ENCODE data around the gene RAB15.

RAB15 gene

GRCh38 chr14:65002586-65003210 lies 30.6 kb upstream of the RAB15 start:
- no peak for DNase-seq (ENCODE audit: low read depth, low spot score)
- Histone ChIP-seq H3K4me3 (ENCODE audit: low read length) (no peak overlapping the region), H3K27me3 (ENCODE audit: control insufficient read depth, insufficient read depth, low read length) (no peaks in the 10 kb centered on the region), H3K27ac (ENCODE audit: low read length) (no peak overlapping the region), H3K9me3 (ENCODE audit: control insufficient read depth, insufficient read depth, low read length) (no peaks in the 10 kb centered on the region), H3K4me1 (ENCODE audit: control insufficient read depth, insufficient read depth, low read length) (no peaks in the 10 kb centered on the region), H3K36me3 (ENCODE audit: control insufficient read depth, insufficient read depth, low read length) (no peaks in the 10 kb centered on the region)
- 100% methylated on average over 1 of the region's 6 CpGs for WGBS (ENCODE audit: insufficient coverage, insufficient read length)

- H3K27me3 ChIP-seq (ENCODE audit: control insufficient read depth, insufficient read depth, low read length): no peaks in the 10 kb centered on the region
- WGBS (ENCODE audit: insufficient coverage, insufficient read length): no CpG with 5 or more reads among the region's 6 CpGs
- H3K4me1 ChIP-seq (ENCODE audit: control insufficient read depth, insufficient read depth, low read length): no peaks in the 10 kb centered on the region
- no peaks in the 10 kb centered on the region for H3K36me3 ChIP-seq (ENCODE audit: control insufficient read depth, insufficient read depth, low read length)
- H3K27ac ChIP-seq (ENCODE audit: low read length): no peak overlapping the region
- H3K4me3 ChIP-seq (ENCODE audit: low read length): no peak overlapping the region
- DNase-seq (ENCODE audit: low read depth, low spot score): no peak
- H3K9me3 ChIP-seq (ENCODE audit: control insufficient read depth, insufficient read depth, low read length): no peaks in the 10 kb centered on the region
Observed at GRCh38 chr14:65001723-65002122, 29.6 kb upstream of the RAB15 start.

GRCh38 chr14:65000898-65001591 lies 28.9 kb upstream of the RAB15 start:
- Histone ChIP-seq H3K36me3 (ENCODE audit: control insufficient read depth, insufficient read depth, low read length) (no peaks in the 10 kb centered on the region), H3K4me1 (ENCODE audit: control insufficient read depth, insufficient read depth, low read length) (no peaks in the 10 kb centered on the region), H3K4me3 (ENCODE audit: low read length) (no peak overlapping the region), H3K27ac (ENCODE audit: low read length) (no peak overlapping the region), H3K9me3 (ENCODE audit: control insufficient read depth, insufficient read depth, low read length) (no peaks in the 10 kb centered on the region), H3K27me3 (ENCODE audit: control insufficient read depth, insufficient read depth, low read length) (no peaks in the 10 kb centered on the region)
- no peak for DNase-seq (ENCODE audit: low read depth, low spot score)
- WGBS (ENCODE audit: insufficient coverage, insufficient read length): no CpG with 5 or more reads among the region's 6 CpGs

- Histone ChIP-seq H3K4me1 (ENCODE audit: control insufficient read depth, insufficient read depth, low read length) (no peaks in the 10 kb centered on the region), H3K27ac (ENCODE audit: low read length) (no peak overlapping the region)
Observed at GRCh38 chr14:64998455-64998931, 26.4 kb upstream of the RAB15 start.

GRCh38 chr14:64997108-64997794 lies 25.1 kb upstream of the RAB15 start:
- no peak overlapping the region for H3K27ac ChIP-seq (ENCODE audit: low read length)

More at GRCh38 chr14:64998455-64998931, 26.4 kb upstream of the RAB15 start:
- no peaks in the 10 kb centered on the region for H3K27me3 ChIP-seq (ENCODE audit: control insufficient read depth, insufficient read depth, low read length)
- no peaks in the 10 kb centered on the region for H3K9me3 ChIP-seq (ENCODE audit: control insufficient read depth, insufficient read depth, low read length)
- H3K4me3 ChIP-seq (ENCODE audit: low read length): no peak overlapping the region
- DNase-seq (ENCODE audit: low read depth, low spot score): no peak
- no peaks in the 10 kb centered on the region for H3K36me3 ChIP-seq (ENCODE audit: control insufficient read depth, insufficient read depth, low read length)

GRCh38 chr14:64995291-64995690 lies 23.2 kb upstream of the RAB15 start:
- DNase-seq (ENCODE audit: low read depth, low spot score): no peak
- Histone ChIP-seq H3K27me3 (ENCODE audit: control insufficient read depth, insufficient read depth, low read length) (no peaks in the 10 kb centered on the region), H3K4me3 (ENCODE audit: low read length) (no peak overlapping the region), H3K36me3 (ENCODE audit: control insufficient read depth, insufficient read depth, low read length) (no peaks in the 10 kb centered on the region), H3K27ac (ENCODE audit: low read length) (no peak overlapping the region), H3K9me3 (ENCODE audit: control insufficient read depth, insufficient read depth, low read length) (no peaks in the 10 kb centered on the region), H3K4me1 (ENCODE audit: control insufficient read depth, insufficient read depth, low read length) (no peaks in the 10 kb centered on the region)
- WGBS (ENCODE audit: insufficient coverage, insufficient read length): no CpG with 5 or more reads among the region's 3 CpGs

More at GRCh38 chr14:64997108-64997794, 25.1 kb upstream of the RAB15 start:
- no peaks in the 10 kb centered on the region for H3K36me3 ChIP-seq (ENCODE audit: control insufficient read depth, insufficient read depth, low read length)
- H3K27me3 ChIP-seq (ENCODE audit: control insufficient read depth, insufficient read depth, low read length): no peaks in the 10 kb centered on the region
- H3K9me3 ChIP-seq (ENCODE audit: control insufficient read depth, insufficient read depth, low read length): no peaks in the 10 kb centered on the region
- H3K4me1 ChIP-seq (ENCODE audit: control insufficient read depth, insufficient read depth, low read length): no peaks in the 10 kb centered on the region
- DNase-seq (ENCODE audit: low read depth, low spot score): no peak
- H3K4me3 ChIP-seq (ENCODE audit: low read length): no peak overlapping the region
- WGBS (ENCODE audit: insufficient coverage, insufficient read length): no CpG with 5 or more reads among the region's 7 CpGs

GRCh38 chr14:64994540-64994939 lies 22.4 kb upstream of the RAB15 start:
- DNase-seq (ENCODE audit: low read depth, low spot score): no peak
- Histone ChIP-seq H3K27ac (ENCODE audit: low read length) (no peak overlapping the region), H3K36me3 (ENCODE audit: control insufficient read depth, insufficient read depth, low read length) (no peaks in the 10 kb centered on the region), H3K4me3 (ENCODE audit: low read length) (no peak overlapping the region), H3K9me3 (ENCODE audit: control insufficient read depth, insufficient read depth, low read length) (no peaks in the 10 kb centered on the region), H3K4me1 (ENCODE audit: control insufficient read depth, insufficient read depth, low read length) (no peaks in the 10 kb centered on the region), H3K27me3 (ENCODE audit: control insufficient read depth, insufficient read depth, low read length) (no peaks in the 10 kb centered on the region)
- WGBS (ENCODE audit: insufficient coverage, insufficient read length): 100% methylated on average over 2 of the region's 2 CpGs

- Histone ChIP-seq H3K27ac (ENCODE audit: low read length) (no peak overlapping the region), H3K27me3 (ENCODE audit: control insufficient read depth, insufficient read depth, low read length) (no peaks in the 10 kb centered on the region), H3K4me1 (ENCODE audit: control insufficient read depth, insufficient read depth, low read length) (no peaks in the 10 kb centered on the region), H3K36me3 (ENCODE audit: control insufficient read depth, insufficient read depth, low read length) (no peaks in the 10 kb centered on the region), H3K9me3 (ENCODE audit: control insufficient read depth, insufficient read depth, low read length) (no peaks in the 10 kb centered on the region), H3K4me3 (ENCODE audit: low read length) (no peak overlapping the region)
- DNase-seq (ENCODE audit: low read depth, low spot score): no peak
- no CpG with 5 or more reads among the region's 3 CpGs for WGBS (ENCODE audit: insufficient coverage, insufficient read length)
Observed at GRCh38 chr14:64993266-64993930, 21.3 kb upstream of the RAB15 start.

GRCh38 chr14:64992328-64992885 lies 20.3 kb upstream of the RAB15 start:
- no CpG with 5 or more reads among the region's 5 CpGs for WGBS (ENCODE audit: insufficient coverage, insufficient read length)
- Histone ChIP-seq H3K9me3 (ENCODE audit: control insufficient read depth, insufficient read depth, low read length) (no peaks in the 10 kb centered on the region), H3K27ac (ENCODE audit: low read length) (no peak overlapping the region), H3K4me3 (ENCODE audit: low read length) (no peak overlapping the region), H3K4me1 (ENCODE audit: control insufficient read depth, insufficient read depth, low read length) (no peaks in the 10 kb centered on the region), H3K36me3 (ENCODE audit: control insufficient read depth, insufficient read depth, low read length) (no peaks in the 10 kb centered on the region), H3K27me3 (ENCODE audit: control insufficient read depth, insufficient read depth, low read length) (no peaks in the 10 kb centered on the region)
- no peak for DNase-seq (ENCODE audit: low read depth, low spot score)

- Histone ChIP-seq H3K4me1 (ENCODE audit: control insufficient read depth, insufficient read depth, low read length) (no peaks in the 10 kb centered on the region), H3K27me3 (ENCODE audit: control insufficient read depth, insufficient read depth, low read length) (no peaks in the 10 kb centered on the region), H3K36me3 (ENCODE audit: control insufficient read depth, insufficient read depth, low read length) (no peaks in the 10 kb centered on the region), H3K9me3 (ENCODE audit: control insufficient read depth, insufficient read depth, low read length) (no peaks in the 10 kb centered on the region), H3K4me3 (ENCODE audit: low read length) (no peak overlapping the region), H3K27ac (ENCODE audit: low read length) (no peak overlapping the region)
- DNase-seq (ENCODE audit: low read depth, low spot score): no peak
- WGBS (ENCODE audit: insufficient coverage, insufficient read length): no CpG with 5 or more reads among the region's 4 CpGs
Observed at GRCh38 chr14:64990939-64991338, 18.8 kb upstream of the RAB15 start.

All from iPS DF 6.9 (cell line).